GM19395 (cell line): Measurements from ENCODE around the gene ATG4D.
A peak's percentile ranks its signal among the peaks of the same experiment; 100 is the strongest.

ENCODE experiments used
- ATAC-seq: cut with Tn5 transposase; IDR thresholded peaks from one replicate; pipeline ENCODE4 v1.9.1; 2021; ENCODE audit warnings: mild to moderate bottlenecking, moderate library complexity; ENCODE audit not compliant: unreplicated experiment

Gene ATG4D

DNA sequence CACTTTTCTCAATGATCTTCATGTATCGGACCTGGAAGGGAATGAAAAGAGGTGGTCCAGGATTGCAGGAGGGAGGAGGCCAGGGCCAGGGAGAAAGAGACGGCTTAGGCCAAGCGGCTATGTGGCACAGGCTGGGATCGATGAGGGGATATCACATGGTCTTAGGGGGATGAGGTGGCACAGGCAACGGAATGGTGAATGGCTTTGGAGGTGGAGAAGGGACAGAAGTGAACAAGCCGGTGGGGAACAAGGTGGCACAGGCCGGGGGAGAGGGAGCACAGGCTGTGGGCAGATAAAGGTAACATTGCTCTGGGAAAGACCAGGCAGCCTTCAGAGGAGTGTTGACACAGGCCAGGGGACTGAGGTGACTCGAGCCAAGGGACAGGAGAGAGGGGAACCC is 30.8 kb downstream of the ATG4D start:
- no peak for ATAC-seq

DNA sequence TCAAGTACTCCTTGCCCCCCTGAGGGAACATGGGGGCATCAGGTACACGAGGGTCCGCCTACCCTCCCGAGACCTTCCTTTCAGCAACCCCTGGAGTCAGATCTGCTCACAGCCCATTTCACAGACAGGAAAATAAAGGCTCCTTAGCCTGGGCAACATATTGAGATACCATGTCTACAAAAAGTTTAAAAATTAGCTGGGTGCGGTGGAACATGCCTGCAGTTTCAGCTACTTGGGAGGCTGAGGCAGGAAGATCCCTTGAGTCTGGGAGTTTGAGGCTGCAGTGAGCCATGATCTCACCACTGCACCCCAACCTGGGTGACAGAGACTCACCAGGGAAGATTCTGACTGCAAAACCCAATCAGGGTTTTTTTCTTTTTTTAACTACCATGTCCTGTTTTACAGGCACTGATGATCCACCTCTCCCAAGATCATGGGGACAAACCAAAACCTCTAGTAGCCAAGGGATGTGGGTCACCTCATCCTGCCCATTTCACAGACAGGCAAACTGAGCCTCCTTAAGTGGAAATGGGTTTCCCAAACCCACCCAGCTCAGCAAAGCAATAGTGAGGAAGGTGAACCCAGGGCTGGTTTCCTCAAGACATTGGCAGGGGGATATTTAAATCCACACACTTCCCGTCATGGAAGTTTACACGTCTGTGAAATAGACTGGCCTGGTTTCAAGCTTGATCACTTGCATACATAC is 31.5 kb downstream of the ATG4D start:
- no peak for ATAC-seq

DNA sequence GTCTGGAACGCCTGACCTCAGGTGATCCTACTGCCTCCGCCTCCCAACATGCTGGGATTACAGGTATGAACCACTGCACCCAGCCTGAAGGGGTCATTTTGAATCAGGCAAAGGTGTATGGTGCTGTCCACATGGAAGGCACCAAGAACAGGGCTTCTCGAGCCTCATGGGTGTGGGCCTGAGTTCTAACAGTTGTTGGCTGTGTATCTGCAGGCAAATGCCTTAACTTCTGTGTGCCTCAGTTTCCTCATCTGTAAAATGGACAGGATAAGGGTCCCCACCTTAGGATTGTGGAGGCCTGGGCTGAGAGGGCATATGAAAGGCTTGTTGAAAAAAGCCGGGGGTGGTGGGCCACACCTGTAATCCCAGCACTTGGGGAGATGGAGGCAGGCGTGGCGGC is 34.2 kb downstream of the ATG4D start:
- ATAC-seq = no peak

DNA sequence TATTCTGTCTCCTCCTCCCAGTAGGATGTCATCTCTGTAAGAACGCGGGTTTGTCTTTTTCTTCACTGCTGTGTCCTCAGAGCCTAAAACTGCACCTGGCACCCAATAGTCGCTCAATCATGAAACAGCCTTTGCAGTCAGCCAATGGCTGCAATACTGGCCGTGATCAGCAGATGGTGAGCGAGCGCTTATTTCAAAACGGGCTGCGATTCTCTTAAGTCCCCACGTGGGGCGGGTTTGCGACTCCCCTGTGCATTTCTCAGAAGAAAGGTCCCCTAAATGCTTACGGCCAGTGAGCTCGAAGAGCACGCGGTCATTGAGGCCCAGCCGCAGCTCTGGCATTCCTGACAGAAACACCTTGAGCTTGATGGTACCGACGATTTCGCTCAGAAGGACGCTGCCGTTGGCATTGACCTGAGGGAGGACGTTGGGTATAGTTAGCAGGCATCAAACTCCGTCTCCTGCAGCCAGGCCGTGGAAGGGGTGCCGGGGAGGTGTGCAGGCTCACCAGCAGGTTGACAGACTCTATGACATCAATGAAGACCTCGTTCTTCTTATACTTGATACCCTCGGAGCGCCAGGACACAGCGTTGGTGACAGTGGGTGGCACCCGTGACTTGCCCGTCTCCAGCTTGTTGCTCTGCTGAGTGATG is 37.4 kb downstream of the ATG4D start:
- no peak for ATAC-seq

DNA sequence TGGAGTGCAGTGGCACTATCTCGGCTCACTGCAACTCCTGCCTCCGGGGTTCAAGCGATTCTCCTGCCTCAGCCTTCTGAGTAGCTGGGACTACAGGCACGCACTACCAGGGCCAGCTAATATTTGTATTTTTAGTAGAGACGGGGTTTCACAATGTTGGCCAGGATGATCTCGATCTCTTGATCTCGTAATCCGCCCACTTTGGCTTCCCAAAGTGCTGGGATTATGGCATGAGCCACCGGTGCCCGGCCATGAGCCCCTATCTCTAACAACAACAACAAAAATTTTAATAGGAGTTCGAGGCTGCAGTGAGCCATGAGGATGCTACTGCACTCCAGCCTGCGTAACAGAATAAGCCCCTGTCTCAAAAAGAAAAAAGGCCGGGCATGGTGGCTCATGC is 38.4 kb downstream of the ATG4D start:
- no peak for ATAC-seq

DNA sequence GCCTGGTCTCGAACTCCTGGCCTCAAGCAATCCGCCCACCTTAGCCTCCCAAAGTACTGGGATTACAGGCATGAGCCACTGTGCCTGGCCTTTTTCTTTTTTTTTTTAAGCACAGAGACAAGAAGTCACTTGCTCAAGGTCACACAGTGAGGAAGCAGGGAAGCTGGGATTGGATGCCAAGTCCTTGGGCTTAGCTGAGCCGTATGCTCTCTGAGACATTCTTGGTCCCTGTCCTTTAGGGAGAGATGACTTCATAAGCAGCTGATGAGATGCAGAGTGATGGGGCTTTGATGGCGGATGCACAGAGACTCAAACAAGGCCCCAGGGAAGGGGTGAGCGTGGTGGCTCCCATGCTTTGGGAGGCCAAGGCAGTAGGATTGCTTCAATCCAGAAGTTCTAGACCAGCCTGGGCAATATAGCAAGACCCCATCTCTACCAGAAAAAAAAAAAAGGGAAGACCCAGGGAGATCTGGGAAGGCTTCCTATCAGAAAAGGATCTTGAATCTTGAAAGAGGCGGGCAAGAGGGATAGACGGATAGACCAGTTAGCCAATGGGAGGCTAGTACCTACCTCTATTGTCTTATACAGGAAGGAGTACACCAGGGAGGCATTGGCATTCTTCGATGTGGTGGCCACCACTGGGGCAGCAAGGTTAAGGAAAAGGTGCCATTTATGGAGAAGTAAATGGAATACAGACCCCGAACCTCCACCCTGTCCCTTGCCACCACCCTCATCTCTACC is 39.5 kb downstream of the ATG4D start:
- no peak for ATAC-seq

DNA sequence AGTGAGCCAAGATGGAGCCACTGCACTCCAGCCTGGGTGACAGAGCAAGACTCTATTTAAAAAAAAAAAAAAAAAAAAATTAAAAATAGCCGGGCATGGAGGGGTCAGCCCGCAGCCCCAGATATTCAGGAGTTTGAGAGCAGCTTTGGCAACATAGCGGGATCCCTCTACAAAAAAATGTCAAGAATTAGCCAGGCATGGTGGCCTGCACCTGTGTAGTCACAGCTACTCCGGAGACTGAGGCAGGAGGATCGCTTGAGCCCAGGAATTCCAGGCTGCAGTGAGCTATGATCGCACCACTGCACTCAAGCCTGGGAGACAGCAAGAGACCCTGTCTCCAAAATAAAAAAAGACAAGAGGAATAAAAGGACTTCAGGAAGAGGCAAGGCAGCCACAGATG is 42.7 kb downstream of the ATG4D start:
- ATAC-seq = no peak

DNA sequence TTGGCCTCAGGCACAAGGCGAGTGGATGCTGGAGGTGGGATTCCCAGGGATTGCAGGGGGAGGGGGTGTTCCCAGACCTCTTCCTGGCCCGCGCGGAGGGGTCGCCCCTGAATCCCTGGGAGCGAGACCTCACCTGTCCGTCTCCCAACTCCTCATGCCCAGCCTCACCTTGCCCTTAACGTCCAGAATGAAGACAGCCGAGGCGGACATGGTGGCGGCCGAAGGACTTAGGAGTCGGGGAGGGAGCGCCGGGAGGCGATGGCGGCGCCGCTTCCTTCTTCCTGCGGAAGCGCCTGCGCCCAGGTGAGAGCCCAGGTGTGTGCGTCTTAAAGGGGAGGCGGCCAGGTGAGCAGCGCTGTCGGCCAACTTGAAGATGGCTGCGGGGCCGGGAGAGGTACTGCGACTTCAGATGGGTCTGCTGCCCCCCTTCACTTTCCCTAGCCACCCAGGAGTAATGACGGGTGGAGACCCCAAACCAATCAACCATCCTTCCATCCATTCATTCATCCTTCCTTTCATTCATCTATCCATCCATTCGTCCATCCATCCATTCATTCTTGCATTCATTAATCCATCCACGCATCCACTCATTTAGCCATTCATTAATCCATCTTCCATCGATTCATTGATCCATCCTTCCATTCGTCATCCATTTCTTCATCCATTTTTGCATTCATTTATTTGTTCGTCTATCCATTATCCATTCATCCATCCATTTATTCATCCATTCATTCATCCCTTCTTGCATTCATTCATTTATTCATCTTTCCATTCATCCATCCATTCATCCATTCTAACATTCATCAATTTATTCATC is 43.5 kb downstream of the ATG4D start, which contains the start of gene AP1M2:
TSS of gene AP1M2 (minus strand) at position 291 of the 817 bp plus-strand sequence. CDS start at position 210, 81 bp downstream.
- no peak for ATAC-seq

DNA sequence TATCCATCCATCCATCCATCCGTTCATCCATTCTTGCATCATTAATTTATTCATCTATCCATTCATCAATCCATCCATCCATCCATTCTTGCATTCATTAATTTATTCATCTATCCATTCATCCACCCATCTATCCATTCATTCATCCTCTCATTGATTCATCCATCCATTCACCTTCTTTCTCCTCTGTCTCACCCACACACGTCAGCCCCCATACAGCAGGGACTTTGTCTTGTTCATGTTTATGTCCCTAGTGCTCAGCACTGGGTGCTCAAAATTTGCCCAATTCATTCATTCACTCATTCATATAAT is 44.1 kb downstream of the ATG4D start:
- ATAC-seq = no peak

DNA sequence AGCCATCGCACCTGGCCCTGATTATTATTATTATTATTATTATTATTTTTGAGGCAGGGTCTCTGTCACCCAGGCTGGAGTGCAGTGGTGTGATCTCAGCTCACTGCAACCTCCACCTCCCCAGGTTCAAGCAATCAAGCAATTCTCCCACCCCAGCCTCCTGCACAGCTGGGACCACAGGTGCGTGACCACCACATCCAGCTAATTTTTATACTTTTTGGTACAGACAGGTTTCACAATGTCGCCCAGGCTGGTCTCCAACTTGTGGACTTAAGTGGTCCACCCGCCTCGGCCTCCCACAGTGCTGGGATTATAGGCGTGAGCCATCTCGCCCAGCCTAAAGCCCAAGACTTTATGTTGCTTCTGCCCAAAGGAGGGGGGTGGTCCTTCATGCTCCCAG is 49.4 kb downstream of the ATG4D start:
- no peak for ATAC-seq

DNA sequence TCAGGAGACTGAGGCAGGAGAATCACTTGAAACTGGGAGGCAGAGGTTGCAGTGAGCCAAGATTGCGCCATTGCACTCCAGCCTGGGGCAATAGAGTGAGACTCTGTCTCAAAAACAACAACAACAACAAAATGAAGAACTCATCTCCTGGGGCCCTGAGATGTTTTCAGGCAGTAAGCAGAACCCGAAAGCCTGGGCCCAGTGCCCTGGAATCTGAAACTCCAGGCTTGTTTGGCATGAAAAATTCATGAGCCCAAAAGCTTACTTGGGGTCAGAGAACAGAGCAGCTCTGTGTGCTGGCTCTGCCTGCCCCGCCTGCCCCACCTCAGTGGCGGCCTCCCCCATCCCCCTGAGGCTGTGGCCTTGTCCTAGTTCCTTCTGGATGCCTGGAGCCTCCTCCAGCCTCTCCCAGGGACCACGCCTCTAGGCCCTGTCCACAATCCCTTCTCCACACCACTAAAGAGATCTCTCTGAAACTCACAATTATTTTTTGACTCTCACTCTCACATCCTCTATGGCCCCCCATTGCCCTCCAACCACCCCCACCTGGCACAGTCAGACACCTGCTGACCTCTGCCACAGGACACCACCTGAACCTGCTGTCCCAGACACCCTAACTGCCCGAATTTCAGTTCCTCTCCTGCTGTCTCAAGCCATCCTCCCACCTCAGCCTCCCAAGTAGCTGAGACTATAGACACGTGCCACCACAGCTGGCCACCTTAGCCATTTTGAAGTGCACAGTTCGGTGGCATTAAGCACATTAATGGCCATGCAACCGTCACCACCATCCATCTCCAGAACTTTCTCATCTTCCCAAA is 50.3 kb downstream of the ATG4D start:
- no peak for ATAC-seq

DNA sequence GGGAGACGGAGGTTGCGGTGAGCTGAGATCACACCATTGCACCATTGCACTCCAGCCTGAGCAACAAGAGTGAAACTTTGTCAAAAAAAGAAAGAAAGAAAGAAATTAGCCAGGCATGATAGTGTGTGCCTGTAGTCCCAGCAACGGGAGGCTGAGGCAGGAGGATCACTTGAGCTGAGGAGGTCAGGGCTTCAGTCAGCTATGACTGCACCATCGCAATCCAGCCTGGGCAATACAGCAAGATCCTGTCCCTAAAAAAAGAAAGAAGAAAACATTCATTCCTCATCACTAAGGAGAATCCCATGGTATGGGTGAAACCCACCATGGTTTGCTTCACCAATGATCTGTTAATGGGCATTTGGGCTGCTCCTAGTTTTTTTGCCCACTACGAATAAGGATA is 56.4 kb downstream of the ATG4D start:
- no peak for ATAC-seq

DNA sequence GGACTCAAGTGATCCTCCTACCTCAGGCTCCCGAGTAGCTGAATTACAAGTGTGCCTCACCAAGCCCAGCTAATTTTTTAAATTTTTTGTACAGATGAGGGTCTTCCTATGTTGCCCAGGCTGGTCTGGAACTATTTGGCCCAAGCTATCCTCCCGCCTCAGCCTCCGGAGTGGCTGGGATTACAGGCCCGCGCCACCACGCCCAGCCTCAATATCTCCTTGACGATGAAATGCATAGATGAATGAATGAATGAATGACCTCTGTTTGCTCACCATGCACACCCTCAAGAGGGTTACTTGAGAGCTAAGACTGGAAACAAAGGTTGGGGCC is 58.3 kb downstream of the ATG4D start:
- ATAC-seq = no peak

DNA sequence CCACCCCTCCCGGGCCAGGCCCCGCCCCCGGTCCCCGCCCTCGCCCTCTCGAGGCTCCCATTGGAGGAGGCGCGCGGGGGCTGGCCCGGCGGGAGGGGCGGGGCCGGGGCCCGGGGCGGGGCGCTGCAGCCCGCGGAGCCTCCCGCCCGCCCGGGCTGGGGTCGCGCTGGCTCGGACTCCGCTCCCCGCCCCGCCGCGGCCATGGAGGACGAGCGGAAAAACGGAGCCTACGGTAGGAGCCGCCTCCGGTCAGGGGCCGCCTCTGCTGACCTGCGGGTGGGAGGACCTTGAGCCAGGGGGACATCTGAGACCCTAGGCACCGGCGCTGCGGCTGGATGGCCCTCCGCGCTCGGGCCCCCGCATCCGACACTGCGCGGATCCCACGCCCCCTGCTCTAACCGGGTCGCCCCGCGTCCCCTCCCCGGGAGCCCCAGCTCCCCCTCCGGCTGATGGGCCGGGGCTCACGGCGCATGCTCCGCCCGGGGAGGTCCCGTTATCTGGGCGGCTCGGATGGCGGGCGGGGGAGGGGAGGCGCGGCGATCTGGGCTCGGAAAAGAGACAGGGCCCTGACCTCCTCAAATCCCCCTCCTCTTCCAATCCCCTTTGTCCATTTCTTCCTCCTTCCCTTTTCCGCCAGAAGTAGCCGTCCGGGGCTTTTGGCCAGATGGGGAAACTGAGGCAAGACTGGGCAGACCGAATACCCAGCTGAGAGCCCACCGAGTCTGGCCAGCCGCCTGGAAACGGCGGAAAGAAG is 58.8 kb downstream of the ATG4D start:
- ATAC-seq = peak; percentile 44
